Stimulated activated CD4-positive, alpha-beta T cell treated with anti-CD3 and anti-CD28 coated beads, Interleukin-2, amount 100 ng/mL, for 48 hours (primary cell): Measurements from ENCODE around the gene A2ML1.
"Not testable (repeated sequence)": the region's sequence is repeated elsewhere in the genome, so short reads cannot be mapped to it uniquely, and the experiment has no call there.

Experiments used
- DNase-seq, 2 donors: peaks; one replicate each; pipeline ENCODE4 v3.0.0-alpha.2; 2020

Gene A2ML1

DNA sequence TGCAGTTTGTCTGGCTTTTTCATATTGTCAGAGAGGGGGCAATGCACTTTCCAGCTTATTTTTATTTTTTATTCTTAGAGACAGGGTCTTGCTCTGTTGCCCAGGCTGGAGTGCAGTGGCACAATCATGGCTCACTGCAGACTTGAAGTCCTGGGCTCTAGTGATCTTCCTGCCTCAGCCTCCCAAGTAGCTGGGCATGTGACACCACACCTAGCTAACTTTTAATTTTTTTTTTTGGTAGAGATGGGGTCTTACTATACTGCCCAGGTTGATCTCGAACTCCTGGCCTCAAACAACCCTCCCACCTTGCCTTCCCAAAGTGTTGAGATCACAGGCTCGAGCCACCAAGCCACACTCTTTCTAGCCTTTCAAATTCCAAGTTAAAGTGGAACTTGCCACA, 3.9 kb upstream of the A2ML1 start:
- no peak for DNase-seq

DNA sequence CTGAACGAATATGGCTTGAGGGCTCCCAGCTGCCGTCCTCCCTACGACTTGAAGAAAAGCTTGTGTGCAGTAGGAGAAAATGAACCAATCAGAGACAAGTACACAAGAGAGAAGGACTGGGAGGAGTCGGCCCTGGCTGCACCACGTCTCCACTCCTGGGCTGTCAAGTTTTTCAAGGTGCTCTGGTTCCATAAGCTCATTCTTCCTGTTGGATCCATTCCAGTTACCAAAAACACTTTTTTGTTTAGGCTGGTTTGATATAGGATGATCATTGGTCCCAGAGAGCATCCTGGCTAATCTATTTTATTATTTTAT, 2.8 kb upstream of the A2ML1 start:
- DNase-seq: no peak

GRCh38 chr12:8820676-8821407, 1.6 kb upstream of the A2ML1 start:
- DNase-seq: not testable (repeated sequence)

- no peak for DNase-seq
These were observed 830 bp upstream of the A2ML1 start for GRCh38 chr12:8821591-8821990.

DNA sequence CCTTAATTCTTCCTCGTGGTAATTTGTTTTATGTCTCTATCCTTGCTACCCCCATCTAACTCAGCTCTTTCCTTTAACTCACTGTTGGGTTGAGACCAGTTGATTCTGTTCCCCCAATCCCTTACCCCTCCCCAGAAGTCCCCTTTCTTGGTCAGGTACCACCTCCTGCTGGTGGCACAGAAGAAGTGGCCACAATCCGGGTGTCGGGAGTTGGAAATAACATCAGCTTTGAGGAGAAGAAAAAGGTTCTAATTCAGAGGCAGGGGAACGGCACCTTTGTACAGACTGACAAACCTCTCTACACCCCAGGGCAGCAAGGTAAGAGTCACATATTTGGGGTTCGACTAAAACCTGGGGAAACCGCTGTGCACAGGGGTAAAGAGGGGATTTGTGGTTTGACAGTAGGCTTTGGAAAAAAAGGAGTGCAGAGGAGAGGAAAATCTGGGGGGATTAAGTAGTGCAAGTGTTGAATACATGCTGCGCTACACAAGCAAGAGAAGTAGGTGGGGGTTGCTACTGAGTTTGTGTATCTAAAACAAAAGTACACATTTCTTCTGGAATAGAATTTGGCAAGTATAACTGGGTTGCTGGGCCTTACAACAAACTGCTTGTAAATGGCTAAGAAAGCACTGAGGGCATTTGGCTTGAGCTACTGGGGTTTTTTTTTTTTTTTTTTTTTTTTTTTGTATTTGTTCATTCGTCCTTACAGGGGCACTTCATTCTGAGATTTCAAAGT, 1.3 kb downstream of the A2ML1 start:
- no peak for DNase-seq

- no peak for DNase-seq
These were observed 5.3 kb downstream of the A2ML1 start for GRCh38 chr12:8827551-8828256.

DNA sequence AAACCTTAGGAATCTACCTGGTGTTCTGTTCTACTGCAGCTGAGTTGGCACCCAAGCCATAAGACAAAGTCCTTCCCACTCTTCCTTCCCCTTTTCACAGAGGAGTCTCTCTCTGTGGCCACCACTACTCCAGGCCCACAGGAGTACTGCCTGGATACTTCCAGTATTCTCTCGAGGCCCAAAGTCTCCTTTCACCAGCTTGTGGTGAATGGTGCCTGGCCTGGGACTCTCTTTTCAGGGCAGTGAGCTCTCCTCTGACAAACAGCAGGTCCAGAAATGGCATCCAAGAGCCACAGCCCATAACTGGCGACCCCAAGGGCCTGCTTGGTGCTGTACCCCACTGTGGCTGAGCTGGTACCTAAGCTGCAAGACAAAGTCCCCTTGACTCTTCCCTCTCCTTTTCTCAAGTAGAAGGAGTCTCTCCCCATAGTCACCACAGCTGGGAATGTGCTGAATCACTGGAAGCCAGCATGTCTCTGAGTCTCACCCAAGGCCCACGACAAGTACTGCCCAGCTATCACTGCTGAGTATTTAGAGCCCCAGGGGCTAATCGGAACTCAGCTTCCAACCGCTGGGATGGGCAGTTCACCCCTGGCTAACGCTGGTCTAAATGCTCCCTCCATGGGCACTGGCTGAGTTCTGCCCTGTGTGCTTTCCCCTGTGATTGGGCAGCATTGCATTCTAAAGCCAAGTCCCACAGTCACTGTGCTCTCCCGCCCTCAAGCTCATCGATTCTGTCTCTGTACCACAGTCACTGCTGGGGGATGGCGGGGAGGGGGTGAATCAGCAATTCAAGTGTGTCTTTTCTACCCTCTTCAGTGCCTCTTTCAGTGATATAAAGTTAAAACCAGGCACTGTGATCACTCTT, 6.1 kb downstream of the A2ML1 start:
- DNase-seq: no peak

- DNase-seq: no peak
These were observed 6.7 kb downstream of the A2ML1 start for GRCh38 chr12:8829125-8829518.

DNA sequence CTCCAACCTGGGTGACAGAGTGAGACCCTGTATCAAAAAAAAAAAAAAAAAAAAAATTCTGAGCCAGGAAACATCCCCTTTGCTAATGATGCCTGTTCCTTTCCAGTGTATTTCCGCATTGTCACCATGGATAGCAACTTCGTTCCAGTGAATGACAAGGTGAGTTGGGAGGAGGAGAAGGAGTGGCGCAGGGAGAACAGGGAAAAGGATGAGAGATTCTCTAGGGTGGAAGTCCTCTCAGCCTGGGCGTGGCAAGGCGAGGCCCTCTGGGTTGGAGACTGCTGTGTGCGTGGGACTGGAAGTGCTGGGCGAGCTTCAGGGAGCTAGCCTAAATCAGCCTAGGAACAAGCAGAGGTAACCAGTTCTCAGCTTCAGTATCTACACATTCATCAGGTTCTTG, 7.2 kb downstream of the A2ML1 start:
- no peak for DNase-seq

DNA sequence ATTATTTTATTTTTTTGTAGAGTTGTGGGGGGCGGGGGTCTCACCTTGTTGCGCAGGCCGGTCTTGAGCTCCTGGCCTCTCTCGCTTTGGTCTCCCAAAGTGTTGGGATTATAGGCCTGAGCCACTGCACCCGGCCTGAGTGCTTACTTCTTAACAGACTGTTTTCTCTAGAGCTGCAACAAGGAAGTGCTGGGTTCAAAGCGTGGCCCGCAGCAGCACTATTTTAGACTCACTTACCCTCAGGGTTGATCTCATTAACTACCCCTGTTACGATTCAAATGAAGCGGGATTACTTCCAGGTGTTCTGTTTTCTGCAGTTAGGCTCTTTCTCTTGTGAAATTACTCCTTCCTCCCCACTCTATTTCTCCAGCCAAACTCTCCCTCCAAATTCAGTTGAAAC, 8.7 kb downstream of the A2ML1 start:
- no peak for DNase-seq

- DNase-seq: no peak
These were observed 10.1 kb downstream of the A2ML1 start for GRCh38 chr12:8832500-8832899.

DNA sequence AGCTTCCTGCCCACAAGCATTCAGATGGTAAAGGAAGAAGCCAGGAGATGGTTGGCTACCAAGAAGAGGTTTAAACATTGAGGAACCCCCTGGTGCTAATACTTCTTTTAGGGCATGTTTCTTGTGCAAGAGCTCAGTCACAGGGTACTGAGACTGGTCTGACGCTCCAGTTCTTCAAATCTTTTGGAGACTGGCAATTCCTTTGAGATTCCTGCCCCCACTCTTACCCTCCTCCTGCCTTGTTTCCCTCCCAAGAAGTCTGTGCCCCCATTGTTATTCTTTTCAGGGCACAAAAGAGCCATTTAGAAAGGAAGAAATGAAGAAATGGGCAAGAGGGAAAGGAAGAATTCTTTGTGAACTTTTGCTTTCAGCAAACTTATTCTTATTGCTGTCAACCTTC, 11.8 kb downstream of the A2ML1 start:
- DNase-seq: no peak

DNA sequence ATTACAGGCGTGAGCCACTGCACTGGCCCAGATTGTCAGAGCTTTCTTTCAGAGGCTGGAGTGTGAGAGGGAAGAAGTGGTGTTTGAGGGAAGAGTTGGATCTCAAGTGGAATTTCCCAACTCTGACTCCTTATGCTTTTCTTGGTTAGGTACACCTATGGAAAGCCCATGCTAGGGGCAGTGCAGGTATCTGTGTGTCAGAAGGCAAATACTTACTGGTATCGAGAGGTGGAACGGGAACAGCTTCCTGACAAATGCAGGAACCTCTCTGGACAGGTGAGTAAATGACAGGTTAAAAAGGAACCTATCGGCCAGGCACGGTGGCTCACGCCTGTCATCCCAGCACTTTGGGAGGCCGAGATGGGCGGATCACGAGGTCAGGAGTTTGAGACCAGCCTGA, 14.9 kb downstream of the A2ML1 start:
- DNase-seq: no peak

- no peak for DNase-seq
These were observed 17.9 kb downstream of the A2ML1 start for GRCh38 chr12:8840321-8840720.

GRCh38 chr12:8840938-8841633, 18.7 kb downstream of the A2ML1 start:
- no peak for DNase-seq

- no peak for DNase-seq
These were observed 19.4 kb downstream of the A2ML1 start for GRCh38 chr12:8841778-8842177.

DNA sequence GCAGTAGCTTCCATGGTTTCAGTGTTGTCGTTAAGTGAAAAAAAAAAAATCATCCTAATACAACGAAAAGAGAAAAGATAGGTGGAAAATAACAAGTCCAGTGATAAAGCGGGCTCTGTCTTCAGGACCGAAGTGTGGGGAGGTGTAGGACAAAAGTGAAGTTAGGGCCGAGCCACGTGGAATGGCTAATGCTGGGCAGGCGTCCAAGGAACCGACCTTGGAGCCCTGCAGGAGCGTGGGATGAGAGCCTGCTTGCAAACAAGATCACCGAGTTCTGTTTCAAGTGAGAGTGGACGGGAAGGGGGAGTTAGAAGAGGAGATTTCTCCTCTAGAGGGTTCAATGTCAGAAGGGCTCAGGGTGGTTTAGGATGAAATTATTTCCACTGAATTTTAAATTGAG, 22.2 kb downstream of the A2ML1 start:
- DNase-seq: no peak

DNA sequence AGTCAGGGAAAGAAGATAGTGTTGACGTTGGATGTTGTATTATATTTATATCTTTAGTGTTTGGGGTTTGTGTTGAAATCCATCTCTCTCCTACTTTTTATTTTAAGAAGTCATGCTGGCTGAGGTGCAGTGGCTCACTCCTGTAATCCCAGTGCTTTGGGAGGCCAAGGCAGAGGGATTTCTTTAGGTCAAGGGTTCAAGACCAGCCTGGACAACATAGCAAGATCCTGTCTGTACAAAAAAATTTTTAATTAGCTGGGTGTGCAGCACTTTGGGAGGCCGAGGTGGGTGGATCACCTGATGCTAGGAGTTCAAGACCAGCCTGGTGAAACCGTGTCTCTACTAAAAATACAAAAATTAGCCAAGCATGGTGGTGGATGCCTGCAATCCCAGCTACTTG, 23.9 kb downstream of the A2ML1 start:
- DNase-seq: no peak

DNA sequence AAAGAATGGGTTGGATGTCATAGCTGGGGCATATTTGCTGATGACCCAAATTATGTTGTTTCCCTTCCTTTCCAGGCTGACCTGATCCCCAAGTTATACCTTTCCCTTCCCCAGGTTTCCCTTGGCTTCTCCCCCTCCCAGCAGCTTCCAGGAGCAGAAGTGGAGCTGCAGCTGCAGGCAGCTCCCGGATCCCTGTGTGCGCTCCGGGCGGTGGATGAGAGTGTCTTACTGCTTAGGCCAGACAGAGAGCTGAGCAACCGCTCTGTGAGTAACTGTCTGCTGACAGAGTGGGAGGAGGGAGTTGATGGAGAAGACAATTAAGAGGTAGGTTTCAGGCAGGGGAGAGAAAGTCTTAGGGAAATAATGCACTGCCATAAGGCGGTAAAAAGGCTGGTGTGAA, 25.0 kb downstream of the A2ML1 start:
- DNase-seq: no peak

- DNase-seq: no peak
These were observed 27.5 kb downstream of the A2ML1 start for GRCh38 chr12:8849876-8850275.

GRCh38 chr12:8852119-8852518, 29.7 kb downstream of the A2ML1 start:
- DNase-seq: no peak

GRCh38 chr12:8855891-8856290, 33.5 kb downstream of the A2ML1 start:
- no peak for DNase-seq

- DNase-seq: not testable (repeated sequence)
These were observed 37.0 kb downstream of the A2ML1 start for GRCh38 chr12:8859448-8859847.
